GM18951 (cell line): ENCODE data around the gene EME2.
A peak's percentile ranks its signal among the peaks of the same experiment; 100 is the strongest.

Experiments
- POLR2A ChIP-seq: IDR thresholded peaks from 4 replicates; pipeline ENCODE4 v1.6.1; 2011; ENCODE audit warnings: mild to moderate bottlenecking; ENCODE audit not compliant: insufficient read length, insufficient read depth; ENCODE audit errors: extremely low read depth
- in situ Hi-C: fragments of 300-500 bp; cut with MboI; formaldehyde crosslinking; loops from one replicate; pipeline ENCODE4 v1.12.0; 2022; ENCODE audit warnings: low sequenced_read_pairs, mixed read lengths, inconsistent platforms; ENCODE audit not compliant: unreplicated experiment

EME2 gene

GRCh38 chr16:1781254-1781653 lies 8.6 kb downstream of the EME2 start:
- in situ Hi-C loops: no loop called here

DNA sequence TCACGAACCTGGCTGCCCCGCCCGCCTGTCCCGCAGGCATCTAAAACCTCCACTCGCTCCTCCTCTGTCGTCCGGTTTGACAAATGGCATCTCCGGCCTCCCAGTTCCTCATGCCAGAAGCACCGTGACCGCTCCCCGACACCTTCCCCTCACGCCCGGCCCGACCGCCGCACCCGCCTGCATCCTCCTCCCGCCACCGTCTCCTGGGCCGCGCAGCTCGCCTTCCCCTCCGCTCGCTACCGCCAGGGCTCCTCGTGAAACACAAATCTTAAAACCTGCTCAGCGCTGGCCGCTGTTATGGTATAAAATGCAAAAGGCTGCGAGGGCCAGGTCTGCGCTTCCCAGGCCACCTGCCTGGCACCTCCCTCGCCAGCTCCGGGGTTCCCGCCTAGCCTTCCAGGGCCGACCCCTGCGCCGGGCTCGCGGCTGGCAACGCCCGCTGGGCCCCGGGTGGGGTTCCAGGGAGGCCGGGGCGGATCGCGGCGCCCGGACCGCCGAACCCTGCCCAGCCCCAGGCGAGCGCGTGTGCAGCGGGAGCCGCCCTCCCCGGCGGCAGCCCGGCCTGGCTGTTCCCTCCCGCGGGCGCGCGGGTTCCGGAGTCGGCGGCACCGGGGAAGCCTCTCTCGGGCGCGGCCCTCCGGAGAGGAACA lies 9.3 kb downstream of the EME2 start:
- in situ Hi-C loops: no loop called here
- peak; percentile 9 for TF ChIP-seq POLR2A

More at GRCh38 chr16:1781254-1781653, 8.6 kb downstream of the EME2 start:
- TF ChIP-seq POLR2A: no peak

GRCh38 chr16:1782408-1783264 lies 10.0 kb downstream of the EME2 start, which contains the start of the genes NUBP2 and SPSB3:
TSS of gene NUBP2 (plus strand) at chr16:1782960. CDS start at chr16:1783021, 61 bp downstream.
TSS of gene SPSB3 (minus strand) at chr16:1782571. CDS start at chr16:1781483, 1,088 bp downstream.
- in situ Hi-C loops: no loop called here
- TF ChIP-seq POLR2A: peak; percentile 76

DNA sequence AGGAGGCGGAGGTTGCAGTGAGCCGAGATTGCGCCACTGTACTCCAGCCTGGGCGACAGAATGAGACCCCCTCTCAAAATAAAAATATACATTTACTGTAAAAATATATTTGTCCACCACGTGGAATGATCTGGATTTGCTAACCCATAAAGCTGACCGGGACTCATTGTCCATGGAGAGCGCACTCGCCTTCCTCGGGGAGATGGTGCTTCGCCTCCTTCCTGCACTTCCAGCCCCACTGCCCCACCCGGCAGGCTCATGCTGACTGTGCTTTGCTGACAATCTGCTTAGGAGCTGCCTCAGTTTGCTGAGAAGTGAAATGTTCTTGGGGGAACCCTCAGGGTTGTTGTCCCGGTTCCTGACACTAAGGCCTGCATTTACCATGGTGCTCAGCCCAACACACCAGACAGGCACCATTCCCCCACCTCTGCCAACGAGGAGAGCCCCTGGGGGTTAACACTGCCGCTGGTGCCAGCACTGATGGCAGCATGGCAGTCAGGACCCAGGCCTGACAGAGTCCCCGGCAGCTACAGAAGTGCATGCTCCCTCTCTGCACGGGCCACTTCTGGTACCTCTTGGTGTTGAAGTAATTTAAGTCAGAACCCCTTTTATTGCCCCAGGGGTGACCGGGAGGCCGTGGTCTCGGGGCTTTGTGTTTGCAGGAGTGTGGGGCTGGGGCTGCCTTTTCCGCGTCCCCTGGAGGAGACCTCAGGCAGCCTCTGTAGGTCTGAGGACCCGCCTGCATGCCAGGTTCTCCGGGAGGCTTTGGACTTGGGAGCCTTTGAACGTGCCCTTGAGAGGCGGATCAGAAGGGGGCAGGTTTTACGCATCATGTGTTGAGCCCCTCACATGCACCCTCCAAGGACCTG lies 12.6 kb downstream of the EME2 start:
- in situ Hi-C loops: no loop called here
- no peak for TF ChIP-seq POLR2A

- in situ Hi-C loops: no loop called here
- no peak for TF ChIP-seq POLR2A
These were observed 13.2 kb downstream of the EME2 start for GRCh38 chr16:1785846-1786170.

- in situ Hi-C loops: no loop called here
- TF ChIP-seq POLR2A: no peak
These were observed 13.8 kb downstream of the EME2 start for GRCh38 chr16:1786242-1787055.

- TF ChIP-seq POLR2A: no peak
- in situ Hi-C loops: no loop called here
These were observed 14.4 kb downstream of the EME2 start for GRCh38 chr16:1787056-1787321.

DNA sequence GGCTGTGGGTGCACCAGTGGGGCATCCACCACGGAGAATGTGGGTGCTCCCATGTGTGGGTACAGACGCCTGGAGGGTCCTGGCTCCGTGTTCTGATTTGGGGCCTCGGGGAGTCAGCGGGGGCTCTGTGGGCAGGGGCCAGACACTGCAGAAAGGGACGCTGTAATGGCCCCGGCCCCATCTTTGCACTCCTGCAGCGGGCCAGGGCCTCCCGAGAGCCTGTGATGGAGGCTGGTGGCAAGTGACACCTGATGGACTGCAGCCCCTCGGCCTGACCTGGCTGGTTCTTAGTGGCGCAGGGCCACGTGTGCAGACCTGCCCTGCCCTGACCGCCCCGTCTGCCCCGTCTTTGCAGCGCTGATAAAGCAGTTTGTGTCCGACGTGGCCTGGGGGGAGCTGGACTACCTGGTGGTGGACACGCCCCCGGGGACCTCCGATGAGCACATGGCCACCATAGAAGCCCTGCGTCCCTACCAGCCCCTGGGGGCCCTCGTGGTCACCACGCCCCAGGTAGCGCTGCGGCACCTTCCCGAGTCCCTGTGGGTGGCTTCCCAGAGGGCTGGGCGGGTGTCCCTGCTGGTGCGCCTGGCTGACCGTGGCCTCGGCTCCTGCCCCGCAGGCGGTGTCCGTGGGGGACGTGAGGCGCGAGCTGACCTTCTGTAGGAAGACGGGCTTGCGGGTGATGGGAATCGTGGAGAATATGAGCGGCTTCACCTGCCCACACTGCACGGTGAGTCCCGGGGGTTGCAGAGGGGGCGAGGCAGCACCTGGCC lies 14.9 kb downstream of the EME2 start:
- TF ChIP-seq POLR2A: no peak
- in situ Hi-C loops: no loop called here

DNA sequence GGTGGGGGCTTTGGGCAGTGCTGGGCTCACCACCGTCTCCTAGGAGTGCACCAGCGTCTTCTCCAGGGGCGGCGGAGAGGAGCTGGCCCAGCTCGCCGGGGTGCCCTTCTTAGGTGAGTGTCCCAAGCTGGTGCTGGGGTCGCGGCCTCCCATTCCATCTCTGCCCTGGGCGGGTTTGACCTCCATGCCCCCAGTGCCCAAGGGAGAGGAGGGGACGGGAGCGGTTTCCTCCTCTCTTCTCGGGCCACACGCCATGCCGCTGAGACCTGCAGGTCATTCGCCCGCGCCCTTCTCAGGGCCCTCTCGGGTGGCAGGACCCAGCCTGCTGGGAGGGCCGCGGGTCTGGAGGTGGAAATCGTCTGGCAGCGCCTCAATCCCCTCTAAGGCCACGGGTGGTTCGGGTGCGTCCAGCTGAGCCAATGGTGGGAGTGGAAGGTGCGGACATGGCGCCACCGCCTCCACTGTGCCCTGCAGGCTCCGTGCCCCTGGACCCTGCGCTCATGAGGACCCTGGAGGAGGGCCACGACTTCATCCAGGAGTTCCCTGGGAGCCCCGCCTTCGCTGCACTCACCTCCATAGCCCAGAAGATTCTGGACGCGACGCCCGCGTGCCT lies 15.6 kb downstream of the EME2 start:
- in situ Hi-C loops: no loop called here
- no peak for TF ChIP-seq POLR2A

DNA sequence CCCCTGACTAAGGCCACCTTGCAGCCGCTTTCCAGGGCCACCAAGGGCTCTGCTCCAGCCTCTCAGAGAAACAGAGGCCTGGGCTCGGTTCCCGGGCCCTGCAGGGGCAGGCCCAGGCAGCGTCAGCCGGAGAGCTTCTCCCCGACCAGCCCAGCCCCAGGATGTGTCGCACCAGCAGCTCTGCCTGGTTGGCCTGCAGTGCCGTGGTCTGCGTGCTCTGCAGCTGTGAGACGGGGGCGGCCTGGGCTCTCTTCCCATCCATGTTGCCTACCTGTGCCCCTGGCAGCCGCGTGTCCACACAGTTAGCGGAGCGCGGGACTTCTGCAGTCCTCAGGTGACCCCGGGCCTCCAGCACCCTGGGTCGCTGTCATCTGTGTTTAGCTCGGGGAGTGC lies 16.1 kb downstream of the EME2 start:
- in situ Hi-C loops: no loop called here
- TF ChIP-seq POLR2A: no peak

GRCh38 chr16:1789643-1790045 lies 17.0 kb downstream of the EME2 start:
- in situ Hi-C loops: no loop called here
- TF ChIP-seq POLR2A: no peak

DNA sequence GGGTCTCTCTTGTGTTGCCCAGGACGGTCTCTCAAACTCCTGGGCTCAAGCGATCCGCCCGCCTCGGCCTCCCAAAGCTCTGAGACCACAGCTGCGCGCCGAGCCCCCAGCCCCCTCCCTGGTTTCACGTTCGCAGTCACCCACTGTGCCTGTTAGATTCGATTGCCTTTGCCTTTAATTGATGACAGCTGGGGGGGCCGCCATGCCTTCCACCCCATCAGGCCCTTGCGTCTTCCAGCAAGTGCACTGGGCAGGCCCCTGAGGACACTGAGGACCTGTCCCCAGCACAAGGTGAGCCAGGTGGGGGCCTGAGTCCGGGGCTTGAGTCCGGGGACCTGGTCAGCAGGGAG lies 17.6 kb downstream of the EME2 start:
- in situ Hi-C loops: no loop called here
- TF ChIP-seq POLR2A: no peak
